Astrocyte of the cerebellum (primary cell): ENCODE measurements around the gene AKT3.
A peak's percentile ranks its signal among the peaks of the same experiment; 100 is the strongest.

Experiments
- DNase-seq: peaks from one replicate; pipeline ENCODE4 v3.0.0-alpha.2; 2011; ENCODE audit warnings: low read depth
- H3K4me3 ChIP-seq: 2 replicates; pipeline ENCODE4 v1.5.1; 2011; ENCODE audit warnings: mild to moderate bottlenecking, low read depth, low read length, moderate library complexity
- CTCF ChIP-seq: IDR thresholded peaks from 2 replicates; pipeline ENCODE4 v1.5.1; 2012; ENCODE audit warnings: low read length, low read depth, moderate library complexity, mild to moderate bottlenecking; ENCODE audit errors: missing control alignments
- in situ Hi-C: cut with HindIII; loops from 2 replicates; pipeline ENCODE4 v1.10.0; 2017; ENCODE audit warnings: low sequenced_read_pairs

Gene AKT3

GRCh38 chr1:243514927-243515326 lies 335.1 kb downstream of the AKT3 start:
- no peak overlapping the region for H3K4me3 ChIP-seq
- DNase-seq: no peak
- in situ Hi-C loops: no loop called here
- TF ChIP-seq CTCF: no peak

GRCh38 chr1:243513726-243514491 lies 336.1 kb downstream of the AKT3 start:
- no peak for TF ChIP-seq CTCF
- H3K4me3 ChIP-seq: no peak overlapping the region
- DNase-seq: peak; percentile 55
- in situ Hi-C loops: no loop called here

GRCh38 chr1:243510928-243511327 lies 339.1 kb downstream of the AKT3 start:
- no peak for DNase-seq
- in situ Hi-C loops: no loop called here
- H3K4me3 ChIP-seq: no peak overlapping the region
- no peak for TF ChIP-seq CTCF

GRCh38 chr1:243508943-243509342 lies 341.1 kb downstream of the AKT3 start:
- DNase-seq: no peak
- TF ChIP-seq CTCF: no peak
- H3K4me3 ChIP-seq: no peak overlapping the region
- in situ Hi-C loops: no loop called here

GRCh38 chr1:243508303-243508713 lies 341.7 kb downstream of the AKT3 start:
- H3K4me3 ChIP-seq: no peak overlapping the region
- in situ Hi-C loops: no loop called here
- no peak for TF ChIP-seq CTCF
- DNase-seq: no peak

- in situ Hi-C loops: no loop called here
- no peak for TF ChIP-seq CTCF
- H3K4me3 ChIP-seq: no peak overlapping the region
- no peak for DNase-seq
Observed at GRCh38 chr1:243507672-243508302, 342.3 kb downstream of the AKT3 start.
